ENCODE data around the gene NEO1. TPM values are rescaled to one million over a fixed set of nuclear protein-coding genes. Genes with fewer than 3 reads are reported as not detected.

The NEO1 gene
- total RNA-seq, 2 donors from 2014 or later, result 129 to 202 TPM

DNA sequence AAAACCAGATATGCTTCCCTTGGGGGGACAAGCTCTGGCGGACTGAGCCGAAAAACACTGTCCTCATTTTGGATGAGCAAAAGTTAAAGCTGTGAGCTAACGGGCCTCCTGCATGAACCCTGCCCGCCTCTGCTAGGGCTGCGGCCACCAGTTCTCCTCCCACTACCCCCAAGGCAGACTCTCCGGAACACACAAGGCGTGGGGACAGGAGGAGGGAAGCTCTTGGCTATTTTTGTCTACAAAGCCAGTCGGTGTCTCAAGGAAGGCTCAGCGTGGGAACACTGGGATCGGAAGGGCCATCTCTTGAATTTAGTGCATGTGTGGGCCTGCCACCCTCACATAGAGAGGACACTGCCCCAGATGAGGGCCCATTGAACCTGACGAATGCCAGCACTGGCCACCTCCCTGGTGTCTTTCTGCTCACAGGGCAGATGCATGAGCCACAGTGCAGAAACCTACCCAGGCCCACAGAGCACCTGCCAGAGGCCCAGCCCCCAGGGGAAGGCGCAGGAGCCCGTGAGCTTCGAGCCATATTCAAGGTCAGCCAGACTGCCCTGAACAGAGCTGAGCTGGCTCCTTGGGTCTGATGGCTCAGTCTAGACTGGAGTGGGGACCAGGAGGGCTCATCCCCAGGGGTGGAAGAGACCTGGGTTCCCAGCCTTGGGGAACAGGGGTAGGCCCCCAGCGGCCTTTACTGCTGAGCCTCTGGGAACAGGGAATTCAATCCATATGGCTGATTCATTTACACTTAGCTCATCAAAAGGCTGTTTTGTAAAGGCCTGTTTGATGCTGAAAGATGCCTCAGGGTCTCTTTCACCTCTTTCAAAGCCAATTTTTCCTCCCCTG, 278.2 kb downstream of the NEO1 start:
- intact Hi-C loops (cut with DNase I, micrococcal nuclease), result no loop called here
- no peak for ATAC-seq
- DNase-seq, result no peak

DNA sequence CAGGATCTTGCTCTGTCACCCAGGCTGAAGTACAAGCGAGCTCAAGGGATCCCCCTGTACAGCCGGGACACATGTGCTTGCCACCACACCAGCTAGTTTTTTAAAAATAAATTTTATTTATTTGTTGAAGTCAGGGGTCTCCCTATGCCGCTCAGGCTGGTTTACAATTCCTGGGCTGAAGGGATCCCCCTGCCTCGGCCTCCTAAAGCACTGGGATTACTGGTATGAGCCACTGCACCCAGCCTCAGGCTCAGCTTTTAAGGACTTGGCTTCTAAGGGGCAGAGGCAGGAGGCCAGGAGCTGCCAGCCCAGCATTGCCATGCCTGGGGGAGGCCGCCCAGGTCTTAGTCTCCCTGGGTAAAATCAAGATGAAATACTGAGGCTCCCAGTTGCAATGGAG, 279.2 kb downstream of the NEO1 start:
- ATAC-seq (no peak), DNase-seq (no peak)
- intact Hi-C loops (cut with DNase I, micrococcal nuclease), result no loop called here

GRCh38 chr15:73331991-73332925, 280.0 kb downstream of the NEO1 start:
- intact Hi-C loops (cut with DNase I, micrococcal nuclease), result no loop called here
- DNase-seq (no peak), ATAC-seq (no peak)

GRCh38 chr15:73333001-73333400, 280.7 kb downstream of the NEO1 start:
- intact Hi-C loops (cut with DNase I, micrococcal nuclease), result no loop called here
- ATAC-seq (no peak), DNase-seq (no peak)

- ATAC-seq (no peak), DNase-seq (no peak)
- intact Hi-C loops (cut with DNase I, micrococcal nuclease), result no loop called here
These were observed 281.8 kb downstream of the NEO1 start for GRCh38 chr15:73334086-73334485.

DNA sequence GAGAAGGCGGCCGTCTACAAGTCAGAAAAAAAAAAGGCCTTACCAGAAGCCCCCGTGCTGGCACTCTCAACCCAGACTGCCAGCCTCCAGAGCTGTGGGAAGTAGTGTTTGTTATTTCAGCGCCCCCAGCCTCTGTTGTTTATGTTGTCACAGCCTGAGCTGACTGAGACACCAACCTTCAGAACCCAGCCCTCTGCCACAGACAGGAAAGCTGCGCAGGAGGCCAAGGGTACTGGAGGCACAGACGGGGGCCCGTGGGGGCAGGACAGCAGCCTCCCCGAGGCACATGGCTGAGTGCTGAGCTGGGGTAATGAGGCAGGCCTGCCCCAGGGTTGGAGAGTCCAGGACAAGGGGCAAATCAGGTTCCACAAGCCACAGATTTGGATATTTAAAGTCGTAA, 282.8 kb downstream of the NEO1 start:
- DNase-seq, result no peak

GRCh38 chr15:73335471-73335870, 283.2 kb downstream of the NEO1 start:
- ATAC-seq (no peak), DNase-seq (no peak)
- intact Hi-C loops (cut with DNase I, micrococcal nuclease), result no loop called here

More for the DNA sequence above, 282.8 kb downstream of the NEO1 start:
- ATAC-seq, result no peak
- intact Hi-C loops (cut with DNase I, micrococcal nuclease), result no loop called here

DNA sequence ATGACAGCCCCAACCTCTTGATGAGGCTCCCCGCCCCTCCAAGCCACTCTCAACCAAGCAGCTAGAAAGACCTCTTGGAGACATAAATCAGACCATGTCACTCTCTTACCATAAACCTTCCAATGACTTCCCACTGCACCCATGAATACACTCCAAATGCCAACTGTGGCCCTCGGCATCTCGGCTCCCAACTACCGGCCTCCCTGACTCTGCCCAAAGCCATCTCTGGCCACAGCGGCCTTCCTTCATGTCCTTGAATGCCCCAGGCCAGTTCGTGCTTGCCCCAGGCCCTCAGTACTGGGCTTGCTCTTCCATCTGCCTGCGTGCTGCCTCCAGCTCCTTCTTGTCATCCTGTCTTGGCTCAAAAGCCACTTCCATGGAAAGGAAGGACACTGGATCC, 284.5 kb downstream of the NEO1 start:
- no peak for ATAC-seq
- DNase-seq, result no peak
- intact Hi-C loops (cut with DNase I, micrococcal nuclease), result no loop called here

- no peak for DNase-seq
- intact Hi-C loops (cut with DNase I, micrococcal nuclease), result no loop called here
- no peak for ATAC-seq
These were observed 284.9 kb downstream of the NEO1 start for GRCh38 chr15:73337187-73337586.

- intact Hi-C loops (cut with DNase I, micrococcal nuclease), result no loop called here
- no peak for ATAC-seq
- DNase-seq, result no peak
These were observed 285.8 kb downstream of the NEO1 start for GRCh38 chr15:73338058-73338457.

DNA sequence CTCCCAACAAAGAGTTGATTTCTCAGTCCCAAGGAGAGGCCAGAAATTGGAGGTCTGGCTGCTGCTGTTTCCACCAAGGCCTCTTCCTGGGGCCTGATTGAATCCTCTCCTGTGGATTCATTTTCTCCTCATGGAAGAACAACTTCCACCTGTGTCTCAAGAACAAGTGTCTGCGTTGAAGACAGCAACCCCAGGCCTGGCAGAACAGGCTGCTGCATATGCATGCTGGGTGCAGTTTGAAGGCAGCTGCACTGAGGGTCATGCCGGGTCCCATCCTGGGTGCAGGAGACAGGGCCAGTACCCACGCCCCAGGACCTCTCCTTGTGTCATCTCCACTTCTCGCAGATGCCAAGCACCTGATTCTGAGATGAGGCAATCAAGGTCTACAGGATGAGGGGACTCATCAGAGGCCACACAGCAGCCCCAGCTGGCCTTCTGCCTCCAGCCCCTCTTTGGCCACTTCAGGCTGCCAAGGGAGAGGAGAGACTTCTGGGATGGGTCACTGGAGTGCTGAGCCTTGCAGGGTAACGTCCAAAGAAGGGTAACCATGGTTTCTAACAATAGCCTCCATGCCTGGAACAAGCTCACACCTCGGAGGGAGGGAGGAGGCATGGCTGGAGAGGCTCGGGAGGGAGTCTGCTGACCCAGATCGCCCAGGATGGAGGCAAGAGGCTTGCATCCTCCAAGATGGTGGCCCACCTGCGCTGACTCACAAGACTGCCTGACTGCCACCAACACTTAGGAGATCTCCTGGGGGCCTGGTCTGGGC, 286.5 kb downstream of the NEO1 start:
- DNase-seq (no peak), ATAC-seq (no peak)
- intact Hi-C loops (cut with DNase I, micrococcal nuclease), result no loop called here

GRCh38 chr15:73340502-73341192, 288.4 kb downstream of the NEO1 start:
- intact Hi-C loops (cut with DNase I, micrococcal nuclease), result no loop called here
- no peak for DNase-seq
- no peak for ATAC-seq

- ATAC-seq (no peak), DNase-seq (no peak)
These were observed 289.8 kb downstream of the NEO1 start for GRCh38 chr15:73341886-73342600.

GRCh38 chr15:73344056-73344455, 291.8 kb downstream of the NEO1 start:
- ATAC-seq (no peak), DNase-seq (no peak)
- intact Hi-C loops (cut with DNase I, micrococcal nuclease), result no loop called here

More at GRCh38 chr15:73341886-73342600, 289.8 kb downstream of the NEO1 start:
- intact Hi-C loops (cut with DNase I, micrococcal nuclease), result no loop called here

DNA sequence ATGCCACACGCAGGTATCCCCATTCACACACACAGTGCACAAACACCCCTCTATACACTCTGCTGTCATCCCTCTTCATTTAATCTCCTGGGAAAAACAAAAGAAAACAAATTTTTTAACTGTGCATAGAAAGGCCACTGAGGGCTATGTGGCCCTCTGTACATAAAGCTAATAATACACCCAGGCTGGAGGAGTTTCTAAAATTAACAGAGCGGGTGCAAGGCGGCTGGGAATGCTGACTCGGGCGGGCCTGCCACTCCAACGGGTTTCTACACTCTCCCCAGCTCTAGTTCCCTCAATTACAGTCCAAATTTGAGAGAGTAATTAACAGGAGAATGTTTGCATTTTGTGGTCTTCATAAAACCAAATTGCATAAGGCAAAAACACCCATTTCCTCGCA, 293.4 kb downstream of the NEO1 start:
- intact Hi-C loops (cut with DNase I, micrococcal nuclease), result no loop called here
- DNase-seq, result no peak
- no peak for ATAC-seq

DNA sequence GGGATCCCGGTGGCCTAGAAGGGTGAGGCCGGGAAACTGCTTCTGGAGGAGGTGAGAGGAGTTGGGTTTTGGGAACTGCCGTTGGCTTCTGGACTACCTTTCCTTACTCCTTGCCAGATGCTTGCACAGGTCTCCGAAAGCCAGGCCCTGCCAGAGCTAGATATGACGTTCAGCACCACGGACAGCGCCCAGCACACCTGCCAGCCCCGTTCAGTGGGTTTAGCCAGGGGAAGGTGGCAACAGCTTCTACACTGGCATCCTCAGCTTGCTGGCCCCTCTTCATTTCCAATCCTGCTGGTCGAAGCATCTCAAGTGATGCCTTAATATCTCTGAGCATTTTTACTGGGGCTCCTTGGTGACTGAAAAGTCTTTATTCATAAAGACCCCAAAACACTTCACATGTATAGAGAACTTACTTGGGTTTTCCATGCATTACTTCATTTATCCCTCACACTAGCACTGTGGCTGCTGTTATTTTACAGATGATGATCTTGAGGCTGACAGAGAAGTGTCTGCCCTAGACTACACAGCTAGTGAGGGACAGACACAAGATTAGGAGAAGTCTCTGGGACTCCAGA, 294.6 kb downstream of the NEO1 start:
- ATAC-seq (peak; percentile 80), DNase-seq (peak; percentile 45 to 87)

DNA sequence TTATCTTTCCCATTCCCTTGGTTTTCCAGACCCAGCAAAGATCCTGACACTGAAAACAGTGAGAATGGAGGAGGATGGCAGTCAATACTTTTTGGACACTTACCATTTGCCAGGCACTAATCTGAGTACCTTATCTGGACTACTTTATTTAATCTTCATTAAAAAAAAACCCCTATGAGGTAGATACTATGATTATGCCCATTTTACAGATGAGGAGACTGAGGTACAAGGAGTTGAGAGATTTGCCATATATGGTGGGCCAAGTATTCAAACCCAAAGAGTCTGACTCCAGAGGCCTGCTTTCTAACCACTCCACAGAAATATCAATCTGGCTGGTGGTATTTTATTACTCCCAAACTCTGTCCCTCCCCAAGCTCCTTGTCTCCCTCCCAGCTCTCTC, 296.9 kb downstream of the NEO1 start:
- intact Hi-C loops (cut with DNase I, micrococcal nuclease), result no loop called here
- DNase-seq (no peak), ATAC-seq (no peak)

More for the DNA sequence above, 294.6 kb downstream of the NEO1 start:
- intact Hi-C loops (cut with DNase I, micrococcal nuclease), result no loop called here

- ATAC-seq, result no peak
- DNase-seq, result no peak
- intact Hi-C loops (cut with DNase I, micrococcal nuclease), result no loop called here
These were observed 299.8 kb downstream of the NEO1 start for GRCh38 chr15:73352082-73352481.
